ENCODE data around the gene KDELR3.
A peak's percentile ranks its signal among the peaks of the same experiment; 100 is the strongest.

KDELR3 gene

DNA sequence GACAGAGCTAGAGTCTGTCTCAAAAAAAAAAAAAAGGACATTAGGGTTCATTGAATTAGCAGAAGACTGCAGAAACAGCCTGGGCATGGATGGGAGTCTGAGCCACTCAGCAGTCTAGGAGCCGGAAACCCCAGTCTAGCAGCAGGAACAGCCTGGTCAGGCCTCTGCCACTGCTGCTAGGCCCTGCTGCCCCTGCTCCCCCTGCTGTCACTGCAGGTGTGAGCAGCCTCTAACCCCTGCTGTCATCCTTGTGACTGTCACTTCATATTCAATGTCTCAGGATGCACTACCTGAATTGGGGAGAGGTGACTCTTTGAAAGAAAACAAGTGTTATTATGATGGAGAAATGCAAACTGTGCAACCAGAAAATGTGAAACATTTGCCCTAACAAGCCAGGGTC is 45.2 kb downstream of the KDELR3 start:
- Mint-ChIP-seq H3K27me3 (ENCODE audit: low read depth, poor library complexity) (peaks cover 2% of the 10 kb centered on the region), H3K4me3 (no peak overlapping the region), H3K4me1 (peaks cover 19% of the 10 kb centered on the region), H3K27ac (no peak overlapping the region), H3K36me3 (ENCODE audit: low read depth) (no peaks in the 10 kb centered on the region), H3K9me3 (no peaks in the 10 kb centered on the region)
- TF ChIP-seq CTCF (IDR thresholded peaks at IDR 0.05): peak; percentile 20
- peak; percentile 14 for DNase-seq

GRCh38 chr22:38518620-38519019 is 50.7 kb downstream of the KDELR3 start:
- Mint-ChIP-seq H3K9me3 (no peaks in the 10 kb centered on the region), H3K4me1 (peaks cover 6% of the 10 kb centered on the region), H3K4me3 (no peak overlapping the region), H3K27ac (no peak overlapping the region), H3K27me3 (ENCODE audit: low read depth, poor library complexity) (peaks cover 7% of the 10 kb centered on the region), H3K36me3 (ENCODE audit: low read depth) (no peaks in the 10 kb centered on the region)
- DNase-seq: no peak
- no peak for TF ChIP-seq CTCF (IDR thresholded peaks at IDR 0.05)

- no peak overlapping the region for H3K4me3 Mint-ChIP-seq
- peaks cover 7% of the 10 kb centered on the region for H3K27me3 Mint-ChIP-seq (ENCODE audit: low read depth, poor library complexity)
- no peak for TF ChIP-seq CTCF (IDR thresholded peaks at IDR 0.05)
- no peak for DNase-seq
- H3K27ac Mint-ChIP-seq: no peak overlapping the region
- H3K9me3 Mint-ChIP-seq: no peaks in the 10 kb centered on the region
- no peaks in the 10 kb centered on the region for H3K36me3 Mint-ChIP-seq (ENCODE audit: low read depth)
- peaks cover 6% of the 10 kb centered on the region for H3K4me1 Mint-ChIP-seq
Observed at GRCh38 chr22:38519453-38520250, 51.8 kb downstream of the KDELR3 start.

GRCh38 chr22:38523029-38523428 is 55.1 kb downstream of the KDELR3 start:
- peaks cover 7% of the 10 kb centered on the region for H3K27me3 Mint-ChIP-seq (ENCODE audit: low read depth, poor library complexity)
- no peak overlapping the region for H3K27ac Mint-ChIP-seq
- no peak for DNase-seq
- no peaks in the 10 kb centered on the region for H3K36me3 Mint-ChIP-seq (ENCODE audit: low read depth)
- H3K4me3 Mint-ChIP-seq: no peak overlapping the region
- H3K9me3 Mint-ChIP-seq: no peaks in the 10 kb centered on the region
- TF ChIP-seq CTCF (IDR thresholded peaks at IDR 0.05): no peak
- H3K4me1 Mint-ChIP-seq: no peaks in the 10 kb centered on the region

DNA sequence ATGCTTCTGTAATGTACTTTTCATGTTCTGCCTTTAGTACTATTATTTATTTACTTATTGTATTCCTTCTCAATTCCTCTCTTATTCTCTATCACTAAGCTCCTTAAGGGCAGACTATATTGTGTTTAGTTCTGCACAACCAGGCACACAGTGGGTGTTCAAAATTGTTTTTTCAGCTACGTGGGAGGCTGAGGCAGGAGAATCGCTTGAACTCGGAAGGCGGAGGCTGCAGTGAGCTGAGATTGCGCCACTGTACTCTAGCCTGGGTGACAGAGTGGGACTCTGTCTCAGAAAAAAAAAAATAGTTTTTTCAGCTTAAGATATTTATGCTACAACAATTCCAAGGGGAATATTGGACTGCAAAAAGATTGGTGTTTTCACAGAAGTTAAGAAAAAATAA is 55.6 kb downstream of the KDELR3 start:
- TF ChIP-seq CTCF (IDR thresholded peaks at IDR 0.05): no peak
- no peak overlapping the region for H3K4me3 Mint-ChIP-seq
- H3K27me3 Mint-ChIP-seq (ENCODE audit: low read depth, poor library complexity): peaks cover 7% of the 10 kb centered on the region
- no peak for DNase-seq
- no peak overlapping the region for H3K27ac Mint-ChIP-seq
- H3K36me3 Mint-ChIP-seq (ENCODE audit: low read depth): no peaks in the 10 kb centered on the region
- no peaks in the 10 kb centered on the region for H3K9me3 Mint-ChIP-seq
- no peaks in the 10 kb centered on the region for H3K4me1 Mint-ChIP-seq

DNA sequence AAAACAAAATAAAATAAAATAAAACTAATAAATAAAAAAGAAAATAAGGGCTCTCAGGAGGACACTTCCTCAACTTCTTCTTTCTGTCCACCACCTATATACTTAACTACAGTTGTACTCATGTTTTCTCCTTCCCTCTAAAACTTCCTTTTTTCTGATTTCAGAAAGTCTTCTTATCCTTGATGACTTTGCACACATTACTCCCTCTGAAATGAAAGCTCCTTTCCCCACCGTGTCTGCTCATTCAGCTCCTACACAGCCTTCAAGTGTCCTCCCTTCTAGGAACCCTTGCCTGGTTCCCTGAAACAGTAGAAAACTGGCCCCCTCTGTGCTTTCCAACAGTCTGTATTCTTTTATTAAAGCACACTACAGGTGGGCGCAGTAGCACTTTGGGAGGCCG is 56.5 kb downstream of the KDELR3 start:
- H3K36me3 Mint-ChIP-seq (ENCODE audit: low read depth): no peaks in the 10 kb centered on the region
- no peak overlapping the region for H3K27ac Mint-ChIP-seq
- no peak for DNase-seq
- H3K9me3 Mint-ChIP-seq: no peaks in the 10 kb centered on the region
- TF ChIP-seq CTCF (IDR thresholded peaks at IDR 0.05): no peak
- no peaks in the 10 kb centered on the region for H3K4me1 Mint-ChIP-seq
- peaks cover 7% of the 10 kb centered on the region for H3K27me3 Mint-ChIP-seq (ENCODE audit: low read depth, poor library complexity)
- no peak overlapping the region for H3K4me3 Mint-ChIP-seq

All from nephron progenitor cell (in vitro differentiated cells).